ENCODE measurements around the gene SPEF2. TPM values are rescaled to one million over a fixed set of nuclear protein-coding genes. Genes with fewer than 3 reads are reported as not detected.

Gene SPEF2
- polyA plus RNA-seq, 1 donor (not counting 4 experiments of a cell fraction or from before 2014, with no cell fraction given) = 1.6 TPM

DNA sequence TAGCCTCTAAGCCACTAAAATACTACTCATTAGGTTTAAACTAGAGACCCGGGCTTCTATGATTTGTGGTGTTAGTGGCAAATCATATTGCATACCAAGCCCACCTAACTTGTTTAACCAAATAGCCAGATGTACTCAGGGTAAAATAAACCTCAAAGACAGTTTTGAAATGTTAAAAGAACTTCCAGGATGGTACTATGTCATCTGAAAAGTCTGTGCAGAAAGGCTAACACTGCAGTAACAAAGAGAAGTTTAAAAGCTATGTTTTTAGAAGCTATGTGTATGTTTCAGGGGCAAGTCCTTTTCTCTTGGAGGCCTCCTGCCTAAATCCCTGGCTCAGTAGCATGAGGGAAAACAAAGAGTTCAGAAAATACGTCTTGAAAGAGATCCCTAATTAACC, 154.2 kb downstream of the SPEF2 start:
- Histone ChIP-seq H3K4me2 (ENCODE audit: control insufficient read depth, extremely low read depth, insufficient read depth, low read depth, low read length) (no peak overlapping the region), H3K9me3 (ENCODE audit: control insufficient read depth, low read depth, low read length) (no peaks in the 10 kb centered on the region), H3K36me3 (ENCODE audit: control insufficient read depth in 2 of 2, extremely low read depth in 1 of 2, insufficient read depth in 2 of 2, low read length in 2 of 2) (no peaks in the 10 kb centered on the region), H3K27ac (ENCODE audit: control insufficient read depth, insufficient read depth, low read length) (no peak overlapping the region), H4K20me1 (ENCODE audit: control insufficient read depth, extremely low read depth, insufficient read depth, low read length) (no peaks in the 10 kb centered on the region), H3K9ac (ENCODE audit: control insufficient read depth, extremely low read depth, insufficient read depth, low read length) (no peak overlapping the region), H3K4me3 (ENCODE audit: control insufficient read depth in 2 of 3, extremely low read depth in 1 of 3, insufficient read depth in 2 of 3, low read depth in 1 of 3, low read length in 3 of 3) (no peak overlapping the region), H3K27me3 (ENCODE audit: control insufficient read depth, extremely low read depth, insufficient read depth, low read length) (no peaks in the 10 kb centered on the region), H3K9me1 (ENCODE audit: control insufficient read depth, extremely low read depth, insufficient read depth, low read length) (no peaks in the 10 kb centered on the region), H3K4me1 (ENCODE audit: control insufficient read depth, extremely low read depth, insufficient read depth, low read length) (no peaks in the 10 kb centered on the region), H2AFZ (ENCODE audit: control insufficient read depth, low read length) (no peak overlapping the region), H3K79me2 (ENCODE audit: control insufficient read depth, insufficient read depth, low read length) (no peaks in the 10 kb centered on the region)
- no peak for TF ChIP-seq EZH2 (IDR thresholded peaks at IDR 0.05; ENCODE audit: low read length)
- TF ChIP-seq, protein P1, sequence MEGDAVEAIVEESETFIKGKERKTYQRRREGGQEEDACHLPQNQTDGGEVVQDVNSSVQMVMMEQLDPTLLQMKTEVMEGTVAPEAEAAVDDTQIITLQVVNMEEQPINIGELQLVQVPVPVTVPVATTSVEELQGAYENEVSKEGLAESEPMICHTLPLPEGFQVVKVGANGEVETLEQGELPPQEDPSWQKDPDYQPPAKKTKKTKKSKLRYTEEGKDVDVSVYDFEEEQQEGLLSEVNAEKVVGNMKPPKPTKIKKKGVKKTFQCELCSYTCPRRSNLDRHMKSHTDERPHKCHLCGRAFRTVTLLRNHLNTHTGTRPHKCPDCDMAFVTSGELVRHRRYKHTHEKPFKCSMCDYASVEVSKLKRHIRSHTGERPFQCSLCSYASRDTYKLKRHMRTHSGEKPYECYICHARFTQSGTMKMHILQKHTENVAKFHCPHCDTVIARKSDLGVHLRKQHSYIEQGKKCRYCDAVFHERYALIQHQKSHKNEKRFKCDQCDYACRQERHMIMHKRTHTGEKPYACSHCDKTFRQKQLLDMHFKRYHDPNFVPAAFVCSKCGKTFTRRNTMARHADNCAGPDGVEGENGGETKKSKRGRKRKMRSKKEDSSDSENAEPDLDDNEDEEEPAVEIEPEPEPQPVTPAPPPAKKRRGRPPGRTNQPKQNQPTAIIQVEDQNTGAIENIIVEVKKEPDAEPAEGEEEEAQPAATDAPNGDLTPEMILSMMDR (optimal IDR thresholded peaks at IDR 0.05 in 1 of 3, IDR thresholded peaks at IDR 0.05 in 1 of 3, conservative IDR thresholded peaks at IDR 0.05 in 1 of 3; ENCODE audit: extremely low read depth in 1 of 3, insufficient read depth in 2 of 3, low read length in 3 of 3) = no peak
- DNase-seq (ENCODE audit: low read depth, low spot score) = no peak
- FAIRE-seq = no peak
- dilution Hi-C loops (cut with MboI; ENCODE audit: extremely low pct_ligation_motif_present, low sequenced_read_pairs) = no loop called here

DNA sequence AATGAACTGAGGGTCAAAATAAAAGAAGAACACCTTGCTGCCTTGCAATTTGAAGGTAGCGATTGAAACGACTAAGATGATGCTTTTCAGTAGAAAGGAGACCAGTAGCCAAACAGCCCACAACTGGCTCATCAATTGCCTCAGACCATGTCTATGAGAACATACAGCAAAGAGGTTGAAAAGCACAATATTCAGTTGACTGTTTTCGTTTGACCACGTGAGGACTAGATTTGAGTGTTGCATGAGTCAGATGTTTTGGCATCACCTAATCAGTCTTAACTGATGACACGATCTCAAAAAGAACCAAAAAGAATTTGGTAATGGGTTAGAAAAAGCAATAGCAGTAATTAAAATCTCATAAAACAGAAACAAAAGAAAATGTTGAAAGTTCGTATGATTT, 156.3 kb downstream of the SPEF2 start:
- no peaks in the 10 kb centered on the region for H3K36me3 ChIP-seq (ENCODE audit: control insufficient read depth in 2 of 2, extremely low read depth in 1 of 2, insufficient read depth in 2 of 2, low read length in 2 of 2)
- H3K4me2 ChIP-seq (ENCODE audit: control insufficient read depth, extremely low read depth, insufficient read depth, low read depth, low read length) = no peak overlapping the region
- H4K20me1 ChIP-seq (ENCODE audit: control insufficient read depth, extremely low read depth, insufficient read depth, low read length) = no peaks in the 10 kb centered on the region
- no peaks in the 10 kb centered on the region for H3K9me3 ChIP-seq (ENCODE audit: control insufficient read depth, low read depth, low read length)
- FAIRE-seq (no peak), DNase-seq (ENCODE audit: low read depth, low spot score) (no peak)
- TF ChIP-seq, protein P1 (optimal IDR thresholded peaks at IDR 0.05 in 1 of 3, IDR thresholded peaks at IDR 0.05 in 1 of 3, conservative IDR thresholded peaks at IDR 0.05 in 1 of 3; ENCODE audit: extremely low read depth in 1 of 3, insufficient read depth in 2 of 3, low read length in 3 of 3) = no peak
- TF ChIP-seq EZH2 (IDR thresholded peaks at IDR 0.05; ENCODE audit: low read length) = no peak
- H3K27me3 ChIP-seq (ENCODE audit: control insufficient read depth, extremely low read depth, insufficient read depth, low read length) = no peaks in the 10 kb centered on the region
- dilution Hi-C loops (cut with MboI; ENCODE audit: extremely low pct_ligation_motif_present, low sequenced_read_pairs) = no loop called here
- H3K4me3 ChIP-seq (ENCODE audit: control insufficient read depth in 2 of 3, extremely low read depth in 1 of 3, insufficient read depth in 2 of 3, low read depth in 1 of 3, low read length in 3 of 3) = no peak overlapping the region
- H2AFZ ChIP-seq (ENCODE audit: control insufficient read depth, low read length) = no peak overlapping the region
- H3K79me2 ChIP-seq (ENCODE audit: control insufficient read depth, insufficient read depth, low read length) = no peaks in the 10 kb centered on the region
- no peak overlapping the region for H3K9ac ChIP-seq (ENCODE audit: control insufficient read depth, extremely low read depth, insufficient read depth, low read length)
- no peaks in the 10 kb centered on the region for H3K9me1 ChIP-seq (ENCODE audit: control insufficient read depth, extremely low read depth, insufficient read depth, low read length)
- H3K27ac ChIP-seq (ENCODE audit: control insufficient read depth, insufficient read depth, low read length) = no peak overlapping the region
- H3K4me1 ChIP-seq (ENCODE audit: control insufficient read depth, extremely low read depth, insufficient read depth, low read length) = no peaks in the 10 kb centered on the region
